OCI-LY7 (cell line): ENCODE measurements around the gene DISC1.

Experiments used
- EZH2phosphoT487 ChIP-seq: fragments of 200-600 bp; sonication (generic); IDR thresholded peaks from 2 replicates; pipeline ENCODE4 v1.6.1; 2018; ENCODE audit warnings: low read depth, borderline replicate concordance, mild to moderate bottlenecking, mixed run types, antibody characterized with exemption, low read length, moderate library complexity, mixed read lengths
- TF ChIP-seq, protein P1 (sequence below): fragments of 200-600 bp; sonication (generic); conservative IDR thresholded peaks from 2 replicates; pipeline ENCODE4 v1.5.1; 2014; ENCODE audit warnings: mild to moderate bottlenecking, antibody characterized with exemption, low read length, moderate library complexity, mixed read lengths

DNA sequence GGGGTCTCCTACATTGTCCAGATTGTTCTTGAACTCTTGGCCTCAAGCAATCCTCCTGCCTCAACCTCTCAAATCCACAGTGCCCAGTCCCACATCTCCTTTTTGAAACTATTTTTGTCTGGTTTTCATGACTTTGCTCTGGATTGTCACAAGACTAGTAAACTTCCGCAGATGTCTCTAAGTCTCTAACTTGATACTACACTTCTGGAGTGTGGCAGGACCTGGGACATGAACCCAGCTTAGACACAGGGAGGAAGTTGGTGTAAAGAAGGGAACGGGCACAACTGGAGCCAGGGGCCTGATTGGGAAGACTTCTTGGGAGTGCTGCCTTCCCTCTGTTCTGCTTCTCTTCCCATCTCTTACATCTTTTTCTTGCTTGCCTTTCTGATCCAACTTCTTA is 16.2 kb upstream of the DISC1 start:
- TF ChIP-seq, protein P1, sequence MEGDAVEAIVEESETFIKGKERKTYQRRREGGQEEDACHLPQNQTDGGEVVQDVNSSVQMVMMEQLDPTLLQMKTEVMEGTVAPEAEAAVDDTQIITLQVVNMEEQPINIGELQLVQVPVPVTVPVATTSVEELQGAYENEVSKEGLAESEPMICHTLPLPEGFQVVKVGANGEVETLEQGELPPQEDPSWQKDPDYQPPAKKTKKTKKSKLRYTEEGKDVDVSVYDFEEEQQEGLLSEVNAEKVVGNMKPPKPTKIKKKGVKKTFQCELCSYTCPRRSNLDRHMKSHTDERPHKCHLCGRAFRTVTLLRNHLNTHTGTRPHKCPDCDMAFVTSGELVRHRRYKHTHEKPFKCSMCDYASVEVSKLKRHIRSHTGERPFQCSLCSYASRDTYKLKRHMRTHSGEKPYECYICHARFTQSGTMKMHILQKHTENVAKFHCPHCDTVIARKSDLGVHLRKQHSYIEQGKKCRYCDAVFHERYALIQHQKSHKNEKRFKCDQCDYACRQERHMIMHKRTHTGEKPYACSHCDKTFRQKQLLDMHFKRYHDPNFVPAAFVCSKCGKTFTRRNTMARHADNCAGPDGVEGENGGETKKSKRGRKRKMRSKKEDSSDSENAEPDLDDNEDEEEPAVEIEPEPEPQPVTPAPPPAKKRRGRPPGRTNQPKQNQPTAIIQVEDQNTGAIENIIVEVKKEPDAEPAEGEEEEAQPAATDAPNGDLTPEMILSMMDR = no peak
- TF ChIP-seq EZH2phosphoT487 = no peak
